Spinal cord (tissue), 10 donors: ENCODE measurements around the gene RUVBL1. TPM values are rescaled to one million over a fixed set of nuclear protein-coding genes. Genes with fewer than 3 reads are reported as not detected.

ENCODE experiments used
- DNase-seq, 6 donors: peaks; one replicate each; pipeline versions ENCODE4 v3.0.0 to v3.0.0-alpha.2; 2013 to 2015; ENCODE audit warnings: low spot score in 6 of 6, low read depth in 4 of 6
- H3K27ac ChIP-seq: one replicate; pipeline ENCODE4 v1.5.1; 2013; ENCODE audit warnings: low read depth, low read length, control low read depth
- H3K27me3 ChIP-seq: one replicate; pipeline ENCODE4 v1.6.1; 2013; ENCODE audit warnings: low read length; ENCODE audit not compliant: control insufficient read depth, insufficient read depth
- H3K36me3 ChIP-seq: one replicate; pipeline ENCODE4 v1.6.1; 2013; ENCODE audit warnings: low read length; ENCODE audit not compliant: control insufficient read depth, insufficient read depth
- H3K4me1 ChIP-seq: one replicate; pipeline ENCODE4 v1.6.1; 2013; ENCODE audit warnings: low read length; ENCODE audit not compliant: control insufficient read depth, insufficient read depth
- H3K4me3 ChIP-seq: one replicate; pipeline ENCODE4 v1.5.1; 2013; ENCODE audit warnings: low read depth, low read length, control low read depth
- H3K9me3 ChIP-seq: one replicate; pipeline ENCODE4 v1.6.1; 2013; ENCODE audit warnings: low read length; ENCODE audit not compliant: control insufficient read depth, insufficient read depth
- whole genome bisulfite sequencing: methylation state at CpG from one replicate; pipeline ENCODE4 v1.1.5; 2013; ENCODE audit warnings: missing lambda C conversion rate; ENCODE audit not compliant: insufficient coverage; 5-methylcytosine and 5-hydroxymethylcytosine counted together
- polyA plus RNA-seq, 2 donors: library from polyadenylated mRNA; unstranded; fragments of 120-200 nt; gene quantifications; one replicate each; pipeline ENCODE4 v1.2.1, GENCODE V29; 2013; ENCODE audit not compliant: insufficient read length in 2 of 2
- total RNA-seq, 2 donors: library from RNA; depleted of rRNA in 1 of 2; stranded (reverse); fragments of 120-200 nt in 1 of 2; fragments of >200 nt in 1 of 2; gene quantifications; one replicate each; pipeline versions ENCODE4 v1.2.3 to v1.2.4, GENCODE V29; 2013 to 2014
- donor health status: healthy.

Gene RUVBL1
- total and polyA plus RNA-seq, 4 donors: 37.0 to 58.6 (median 47.8) TPM

DNA sequence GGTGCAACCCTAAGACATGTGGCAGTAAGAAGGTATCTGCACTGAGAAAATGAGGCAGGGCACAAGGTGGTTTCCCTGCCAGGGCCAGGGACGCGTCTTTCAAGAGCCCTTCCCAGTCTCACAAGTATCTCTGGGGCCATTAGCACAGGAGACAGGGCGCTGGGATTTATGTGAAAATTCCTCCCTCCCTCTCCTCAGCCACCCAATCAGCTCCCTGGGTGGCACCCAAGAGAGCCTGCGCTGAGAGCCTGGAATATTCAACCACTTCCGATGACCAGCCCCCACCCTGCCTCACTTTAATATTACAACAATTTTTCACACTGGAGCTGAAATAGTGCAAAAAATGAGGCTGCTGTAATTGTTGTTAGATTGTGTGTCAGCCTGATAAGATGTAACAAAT is 45.3 kb downstream of the RUVBL1 start:
- H3K4me1 ChIP-seq: peaks cover 34% of the 10 kb centered on the region
- DNase-seq: peak in 1 of 6 donors; percentile 52

GRCh38 chr3:128077665-128078064 is 45.9 kb downstream of the RUVBL1 start:
- 78% methylated on average over 1 of the region's 1 CpG for WGBS
- no peak for DNase-seq
- H3K36me3 ChIP-seq: peaks cover 47% of the 10 kb centered on the region
- peaks cover 5% of the 10 kb centered on the region for H3K27me3 ChIP-seq
- H3K9me3 ChIP-seq: no peaks in the 10 kb centered on the region
- H3K4me1 ChIP-seq: peaks cover 37% of the 10 kb centered on the region
- no peak overlapping the region for H3K27ac ChIP-seq
- no peak overlapping the region for H3K4me3 ChIP-seq

More for the DNA sequence above, 45.3 kb downstream of the RUVBL1 start:
- no peaks in the 10 kb centered on the region for H3K9me3 ChIP-seq
- peaks cover 47% of the 10 kb centered on the region for H3K36me3 ChIP-seq
- WGBS: 83% methylated on average over 1 of the region's 5 CpGs
- peaks cover 5% of the 10 kb centered on the region for H3K27me3 ChIP-seq
- no peak overlapping the region for H3K27ac ChIP-seq
- H3K4me3 ChIP-seq: no peak overlapping the region

DNA sequence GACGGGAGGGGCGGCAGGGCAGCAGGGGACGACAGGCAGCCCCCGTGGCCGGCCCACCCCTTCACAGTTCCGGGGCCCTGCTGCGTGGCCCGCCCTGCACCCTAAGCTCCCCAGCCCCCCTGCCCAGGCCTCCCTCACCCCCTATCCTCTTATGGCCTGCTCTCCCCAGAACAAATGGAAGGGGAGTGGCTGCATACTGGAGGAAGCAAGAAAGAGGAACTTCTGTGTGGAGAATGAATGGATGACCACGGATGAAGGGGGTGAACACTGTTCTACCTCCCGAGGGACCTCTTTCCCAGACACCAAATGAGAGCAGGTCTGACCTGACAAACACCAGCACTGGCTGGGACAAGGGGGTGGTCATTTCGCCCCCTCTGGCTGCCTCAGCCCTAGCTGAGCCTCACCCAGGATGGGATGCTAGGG is 46.4 kb downstream of the RUVBL1 start:
- H3K27ac ChIP-seq: no peak overlapping the region
- WGBS: 12% methylated on average over 8 of the region's 11 CpGs
- DNase-seq: peak in 2 of 6 donors; percentile 52 to 54
- H3K9me3 ChIP-seq: no peaks in the 10 kb centered on the region
- peaks cover 5% of the 10 kb centered on the region for H3K27me3 ChIP-seq
- H3K4me3 ChIP-seq: no peak overlapping the region
- peaks cover 47% of the 10 kb centered on the region for H3K36me3 ChIP-seq
- H3K4me1 ChIP-seq: peaks cover 37% of the 10 kb centered on the region

DNA sequence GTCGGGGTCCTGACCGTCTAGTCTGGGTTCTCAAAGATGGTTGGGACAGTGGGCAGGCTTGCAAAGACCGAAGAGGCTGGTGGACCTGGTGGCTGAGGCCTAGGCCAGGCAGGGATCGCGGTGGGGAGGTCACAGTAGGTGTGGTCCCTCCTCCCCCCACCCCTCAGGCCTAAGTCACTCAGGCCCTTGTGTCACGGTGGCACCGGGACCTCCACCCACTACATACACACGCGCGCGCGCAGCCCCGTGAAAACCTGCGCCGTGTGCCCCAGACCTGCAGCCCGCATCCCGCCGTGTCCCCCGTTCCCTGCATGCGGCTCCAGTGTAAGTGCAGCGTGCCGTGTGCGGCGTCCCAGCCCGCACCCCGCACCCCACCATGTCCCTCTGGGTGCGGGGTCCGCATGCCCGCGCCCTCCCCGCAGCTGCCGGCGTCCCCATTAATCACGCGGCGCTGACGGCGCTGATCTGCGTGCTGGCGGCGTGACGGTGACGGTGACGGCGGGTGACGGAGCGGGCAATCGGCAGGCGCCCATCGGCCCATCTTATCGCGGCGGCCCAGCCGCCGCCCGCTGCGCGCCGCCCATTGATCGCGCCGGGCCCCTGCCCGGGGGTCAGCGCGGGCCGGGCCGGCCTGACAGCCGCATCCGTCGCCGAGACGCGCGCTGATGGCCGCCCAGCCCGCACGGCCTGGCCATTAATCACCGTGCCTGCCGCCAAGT is 47.0 kb downstream of the RUVBL1 start:
- Histone ChIP-seq H3K36me3 (peaks cover 50% of the 10 kb centered on the region), H3K4me1 (peaks cover 37% of the 10 kb centered on the region), H3K9me3 (no peaks in the 10 kb centered on the region), H3K27me3 (peaks cover 5% of the 10 kb centered on the region), H3K27ac (no peak overlapping the region), H3K4me3 (peak overlapping the region; percentile 45)
- WGBS: 6% methylated on average over 77 of the region's 79 CpGs
- peak in 2 of 6 donors; percentile 80 to 87 for DNase-seq

GRCh38 chr3:128075522-128076482 is 47.8 kb downstream of the RUVBL1 start:
- H3K4me3 ChIP-seq: peak overlapping the region; percentile 45
- no peaks in the 10 kb centered on the region for H3K9me3 ChIP-seq
- peaks cover 52% of the 10 kb centered on the region for H3K36me3 ChIP-seq
- WGBS: 5% methylated on average over 66 of the region's 78 CpGs
- no peak overlapping the region for H3K27ac ChIP-seq
- DNase-seq: peak in 5 of 6 donors; percentile 77 to 95 (median 85)
- peaks cover 5% of the 10 kb centered on the region for H3K27me3 ChIP-seq
- peaks cover 37% of the 10 kb centered on the region for H3K4me1 ChIP-seq

GRCh38 chr3:128074851-128075521 is 48.6 kb downstream of the RUVBL1 start:
- peak overlapping the region; percentile 45 for H3K4me3 ChIP-seq
- no peak for DNase-seq
- no peak overlapping the region for H3K27ac ChIP-seq
- 24% methylated on average over 5 of the region's 7 CpGs for WGBS
- peaks cover 37% of the 10 kb centered on the region for H3K4me1 ChIP-seq
- no peaks in the 10 kb centered on the region for H3K9me3 ChIP-seq
- peaks cover 58% of the 10 kb centered on the region for H3K36me3 ChIP-seq
- peaks cover 5% of the 10 kb centered on the region for H3K27me3 ChIP-seq

- peaks cover 55% of the 10 kb centered on the region for H3K36me3 ChIP-seq
- H3K4me3 ChIP-seq: no peak overlapping the region
- no peaks in the 10 kb centered on the region for H3K9me3 ChIP-seq
- H3K4me1 ChIP-seq: peaks cover 37% of the 10 kb centered on the region
- DNase-seq: no peak
- H3K27me3 ChIP-seq: peaks cover 5% of the 10 kb centered on the region
- WGBS: no CpG with 5 or more reads among the region's 2 CpGs
- H3K27ac ChIP-seq: no peak overlapping the region
Observed at GRCh38 chr3:128073807-128074206, 49.8 kb downstream of the RUVBL1 start.

DNA sequence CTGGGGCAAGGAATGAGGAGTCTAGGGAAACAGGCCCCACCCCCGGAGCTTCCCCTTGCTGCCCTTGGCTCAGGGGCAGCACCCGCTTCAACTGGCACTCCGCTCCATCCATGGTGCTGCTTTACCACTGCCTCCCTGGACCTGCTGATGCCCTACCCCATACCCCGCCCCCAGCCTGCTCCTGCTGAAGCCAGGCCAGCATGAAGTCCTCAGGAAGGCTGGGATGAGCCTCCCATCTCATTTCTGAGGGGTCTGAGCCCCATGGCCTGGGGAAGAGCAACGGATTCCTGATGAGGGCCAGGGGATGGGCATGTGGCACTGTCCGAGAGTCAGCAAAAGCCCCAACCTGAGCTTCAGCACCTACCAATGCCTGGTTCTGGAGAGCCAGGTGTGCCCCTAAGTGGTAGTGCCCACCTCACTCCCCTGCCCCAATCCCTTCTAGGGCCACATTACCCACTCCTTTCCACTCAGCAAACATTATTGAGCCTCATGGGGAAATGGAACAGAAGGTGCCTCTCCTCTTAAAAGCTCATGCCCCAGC is 50.4 kb downstream of the RUVBL1 start:
- no peak for DNase-seq
- WGBS: 93% methylated on average over 6 of the region's 6 CpGs
- peaks cover 37% of the 10 kb centered on the region for H3K4me1 ChIP-seq
- H3K27ac ChIP-seq: no peak overlapping the region
- H3K4me3 ChIP-seq: no peak overlapping the region
- no peaks in the 10 kb centered on the region for H3K9me3 ChIP-seq
- peaks cover 57% of the 10 kb centered on the region for H3K36me3 ChIP-seq
- H3K27me3 ChIP-seq: peaks cover 5% of the 10 kb centered on the region
